DOHH2 (cell line): ENCODE results near the gene SPA17.

Experiments used
- H3F3A ChIP-seq: fragments of 200-600 bp; sonication (generic), shearing (Covaris generic); 2 replicates; pipeline ENCODE4 v1.6.0; 2016; ENCODE audit warnings: antibody characterized with exemption, mild to moderate bottlenecking; ENCODE audit not compliant: control insufficient read depth, insufficient read depth
- H3K27ac ChIP-seq: fragments of 200-600 bp; sonication (generic); 2 replicates; pipeline ENCODE4 v1.5.1; 2014; ENCODE audit warnings: low read depth, mild to moderate bottlenecking, low read length, moderate library complexity
- H3K27me3 ChIP-seq: fragments of 200-600 bp; sonication (generic); 2 replicates; pipeline ENCODE4 v1.6.1; 2014; ENCODE audit warnings: mild to moderate bottlenecking, low read length, mixed read lengths; ENCODE audit not compliant: control insufficient read depth
- H3K36me3 ChIP-seq: fragments of 200-600 bp; sonication (generic); 2 replicates; pipeline ENCODE4 v1.6.1; 2014; ENCODE audit warnings: mild to moderate bottlenecking, low read length, moderate library complexity, mixed read lengths; ENCODE audit not compliant: control insufficient read depth
- H3K4me1 ChIP-seq: fragments of 200-600 bp; sonication (generic); 2 replicates; pipeline ENCODE4 v1.6.1; 2014; ENCODE audit warnings: mild to moderate bottlenecking, low read length, mixed read lengths; ENCODE audit not compliant: control insufficient read depth
- H3K4me2 ChIP-seq: fragments of 200-600 bp; sonication (generic); 2 replicates; pipeline ENCODE4 v1.6.0; 2014; ENCODE audit warnings: mild to moderate bottlenecking, low read length, moderate library complexity
- H3K4me3 ChIP-seq: fragments of 200-600 bp; sonication (generic); 2 replicates; pipeline ENCODE4 v1.5.1; 2014; ENCODE audit warnings: mild to moderate bottlenecking, low read length, mixed read lengths
- H3K79me2 ChIP-seq: fragments of 200-600 bp; sonication (generic); 2 replicates; pipeline ENCODE4 v1.6.1; 2014; ENCODE audit warnings: mild to moderate bottlenecking, low read length, mixed read lengths; ENCODE audit not compliant: control insufficient read depth
- H3K9me2 ChIP-seq: fragments of 200-600 bp; sonication (generic); replicated peaks from 2 replicates; pipeline ENCODE4 v1.6.1; 2014; ENCODE audit warnings: mild to moderate bottlenecking, low read length, mixed read lengths; ENCODE audit not compliant: control insufficient read depth
- H3K9me3 ChIP-seq: fragments of 200-600 bp; sonication (generic); 2 replicates; pipeline ENCODE4 v1.6.1; 2014; ENCODE audit warnings: antibody characterized with exemption, low read length, mixed read lengths; ENCODE audit not compliant: control insufficient read depth, insufficient read depth
- H4K20me1 ChIP-seq: fragments of 200-600 bp; sonication (generic); 2 replicates; pipeline ENCODE4 v1.6.0; 2014; ENCODE audit warnings: low read depth, mild to moderate bottlenecking, antibody characterized with exemption, low read length, moderate library complexity; ENCODE audit not compliant: control insufficient read depth, insufficient read depth
- EZH2phosphoT487 ChIP-seq: fragments of 200-600 bp; sonication (generic); IDR thresholded peaks from 2 replicates; pipeline ENCODE4 v1.6.1; 2017; ENCODE audit warnings: borderline replicate concordance, mild to moderate bottlenecking, antibody characterized with exemption, low read length, moderate library complexity, mixed read lengths
- TF ChIP-seq, protein P1 (sequence below): fragments of 200-600 bp; sonication (generic); IDR thresholded peaks from one replicate; pipeline ENCODE4 v1.5.1; 2014; ENCODE audit warnings: antibody characterized with exemption, mild to moderate bottlenecking, low read depth, low read length; ENCODE audit not compliant: poor library complexity, severe bottlenecking

Gene SPA17

GRCh38 chr11:124745270-124745834 is 71.6 kb downstream of the SPA17 start:
- Histone ChIP-seq H3K27me3 (peaks cover 3% of the 10 kb centered on the region; the same call in 1 of the 2 replicates), H3K4me3 (peak overlapping the region; percentile 85), H3K9me3 (no peaks in the 10 kb centered on the region), H3K36me3 (no peaks in the 10 kb centered on the region), H3K4me2 (peak overlapping the region; percentile 100), H3K27ac (no peak overlapping the region), H3K9me2 (no peaks in the 10 kb centered on the region), H3K4me1 (peaks cover 51% of the 10 kb centered on the region), H3K79me2 (peaks cover 18% of the 10 kb centered on the region), H4K20me1 (no peaks in the 10 kb centered on the region), H3F3A (peaks cover 7% of the 10 kb centered on the region; the same call in 1 of the 2 replicates)
- TF ChIP-seq, protein P1, sequence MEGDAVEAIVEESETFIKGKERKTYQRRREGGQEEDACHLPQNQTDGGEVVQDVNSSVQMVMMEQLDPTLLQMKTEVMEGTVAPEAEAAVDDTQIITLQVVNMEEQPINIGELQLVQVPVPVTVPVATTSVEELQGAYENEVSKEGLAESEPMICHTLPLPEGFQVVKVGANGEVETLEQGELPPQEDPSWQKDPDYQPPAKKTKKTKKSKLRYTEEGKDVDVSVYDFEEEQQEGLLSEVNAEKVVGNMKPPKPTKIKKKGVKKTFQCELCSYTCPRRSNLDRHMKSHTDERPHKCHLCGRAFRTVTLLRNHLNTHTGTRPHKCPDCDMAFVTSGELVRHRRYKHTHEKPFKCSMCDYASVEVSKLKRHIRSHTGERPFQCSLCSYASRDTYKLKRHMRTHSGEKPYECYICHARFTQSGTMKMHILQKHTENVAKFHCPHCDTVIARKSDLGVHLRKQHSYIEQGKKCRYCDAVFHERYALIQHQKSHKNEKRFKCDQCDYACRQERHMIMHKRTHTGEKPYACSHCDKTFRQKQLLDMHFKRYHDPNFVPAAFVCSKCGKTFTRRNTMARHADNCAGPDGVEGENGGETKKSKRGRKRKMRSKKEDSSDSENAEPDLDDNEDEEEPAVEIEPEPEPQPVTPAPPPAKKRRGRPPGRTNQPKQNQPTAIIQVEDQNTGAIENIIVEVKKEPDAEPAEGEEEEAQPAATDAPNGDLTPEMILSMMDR: no peak
- TF ChIP-seq EZH2phosphoT487: no peak

DNA sequence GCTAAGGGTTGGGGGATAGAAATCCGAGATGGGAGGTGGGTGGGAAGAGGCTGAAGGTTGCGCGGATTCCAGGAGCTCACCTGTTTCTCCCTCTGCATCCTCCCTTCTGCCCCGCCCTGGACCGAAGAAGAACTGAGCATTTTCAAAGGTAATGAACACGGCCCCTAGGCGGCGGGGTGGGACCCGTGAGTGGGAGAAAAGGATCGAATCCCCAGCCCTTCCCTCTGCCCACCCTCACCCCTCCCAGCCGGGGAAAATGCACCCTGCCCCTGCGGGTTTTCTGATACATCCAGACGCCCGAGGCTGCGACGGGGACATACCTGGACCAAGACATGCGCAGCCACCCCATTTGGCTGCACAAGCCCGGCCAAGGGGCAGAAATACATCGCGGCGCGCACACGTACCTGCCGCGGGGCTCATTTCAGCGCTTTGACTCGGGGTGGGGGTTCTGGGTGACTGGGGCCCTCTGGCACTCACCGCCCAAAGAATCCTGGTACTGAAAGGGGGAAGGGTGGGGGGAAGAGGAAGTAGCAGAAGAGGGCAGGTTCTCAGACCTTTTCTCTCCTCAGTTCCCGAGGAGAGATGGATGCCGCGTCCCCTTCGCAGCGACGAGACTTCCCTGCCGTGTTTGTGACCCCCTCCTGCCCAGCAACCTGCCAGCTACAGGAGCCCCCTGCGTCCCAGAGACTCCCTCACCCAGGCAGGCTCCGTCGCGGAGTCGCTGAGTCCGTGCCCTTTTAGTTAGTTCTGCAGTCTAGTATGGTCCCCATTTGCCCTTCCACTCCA is 72.3 kb downstream of the SPA17 start:
- peaks cover 11% of the 10 kb centered on the region for H3K79me2 ChIP-seq
- peak overlapping the region; percentile 100 for H3K4me2 ChIP-seq
- H3K27me3 ChIP-seq: peaks cover 3% of the 10 kb centered on the region; the same call in 1 of the 2 replicates
- peaks cover 7% of the 10 kb centered on the region; the same call in 1 of the 2 replicates for H3F3A ChIP-seq
- no peaks in the 10 kb centered on the region for H3K9me2 ChIP-seq
- H3K36me3 ChIP-seq: no peaks in the 10 kb centered on the region
- peak overlapping the region; percentile 47 for H3K27ac ChIP-seq
- no peaks in the 10 kb centered on the region for H4K20me1 ChIP-seq
- H3K4me1 ChIP-seq: peaks cover 44% of the 10 kb centered on the region
- H3K4me3 ChIP-seq: peak overlapping the region; percentile 85
- no peaks in the 10 kb centered on the region for H3K9me3 ChIP-seq
- no peak for TF ChIP-seq EZH2phosphoT487
- TF ChIP-seq, protein P1: peak; percentile 44

DNA sequence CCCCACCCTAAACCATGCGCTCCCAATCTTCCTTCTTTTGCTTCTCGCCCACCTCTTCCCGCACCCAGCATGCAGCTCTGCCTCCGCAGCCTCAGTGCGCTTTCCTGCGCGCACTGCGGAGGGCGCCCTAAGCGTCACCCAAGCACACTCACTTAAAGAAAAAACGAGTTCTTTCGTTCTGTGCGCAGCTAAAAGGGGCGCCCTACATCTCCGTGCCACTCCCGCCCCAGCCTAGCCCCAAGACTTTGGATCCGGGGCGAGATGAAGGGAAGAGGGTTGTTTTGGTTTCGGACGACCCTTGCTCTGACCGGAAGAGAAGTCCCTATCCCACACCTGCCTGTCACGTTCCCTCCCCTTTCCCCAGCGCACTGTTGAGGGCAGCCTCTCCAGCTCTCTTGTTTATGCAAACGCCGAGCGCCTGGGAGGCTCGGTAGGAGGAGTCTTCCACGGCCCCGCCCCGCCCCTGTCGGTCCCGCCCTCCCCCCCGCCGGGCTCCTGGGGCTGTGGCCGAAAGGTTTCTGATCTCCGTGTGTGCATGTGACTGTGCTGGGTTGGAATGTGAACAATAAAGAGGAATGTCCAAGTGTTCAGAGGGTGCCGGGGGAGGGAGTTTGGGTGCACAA is 73.0 kb downstream of the SPA17 start:
- no peaks in the 10 kb centered on the region for H3K9me2 ChIP-seq
- H3K36me3 ChIP-seq: no peaks in the 10 kb centered on the region
- peak overlapping the region; percentile 85 for H3K4me3 ChIP-seq
- peaks cover 37% of the 10 kb centered on the region for H3K4me1 ChIP-seq
- H3K4me2 ChIP-seq: peak overlapping the region; percentile 100
- no peaks in the 10 kb centered on the region for H4K20me1 ChIP-seq
- H3K27me3 ChIP-seq: peaks cover 3% of the 10 kb centered on the region; the same call in 1 of the 2 replicates
- peaks cover 7% of the 10 kb centered on the region; the same call in 1 of the 2 replicates for H3F3A ChIP-seq
- H3K27ac ChIP-seq: peak overlapping the region; percentile 47
- TF ChIP-seq, protein P1: peak; percentile 90
- TF ChIP-seq EZH2phosphoT487: no peak
- no peaks in the 10 kb centered on the region for H3K9me3 ChIP-seq
- peaks cover 4% of the 10 kb centered on the region; the same call in 1 of the 2 replicates for H3K79me2 ChIP-seq
